GM19395 (cell line): ENCODE measurements around the gene STMN1.
"Not testable (repeated sequence)": the region's sequence is repeated elsewhere in the genome, so short reads cannot be mapped to it uniquely, and the experiment has no call there.

Source experiments
- ATAC-seq: cut with Tn5 transposase; IDR thresholded peaks from one replicate; pipeline ENCODE4 v1.9.1; 2021; ENCODE audit warnings: mild to moderate bottlenecking, moderate library complexity; ENCODE audit not compliant: unreplicated experiment

STMN1 gene

DNA sequence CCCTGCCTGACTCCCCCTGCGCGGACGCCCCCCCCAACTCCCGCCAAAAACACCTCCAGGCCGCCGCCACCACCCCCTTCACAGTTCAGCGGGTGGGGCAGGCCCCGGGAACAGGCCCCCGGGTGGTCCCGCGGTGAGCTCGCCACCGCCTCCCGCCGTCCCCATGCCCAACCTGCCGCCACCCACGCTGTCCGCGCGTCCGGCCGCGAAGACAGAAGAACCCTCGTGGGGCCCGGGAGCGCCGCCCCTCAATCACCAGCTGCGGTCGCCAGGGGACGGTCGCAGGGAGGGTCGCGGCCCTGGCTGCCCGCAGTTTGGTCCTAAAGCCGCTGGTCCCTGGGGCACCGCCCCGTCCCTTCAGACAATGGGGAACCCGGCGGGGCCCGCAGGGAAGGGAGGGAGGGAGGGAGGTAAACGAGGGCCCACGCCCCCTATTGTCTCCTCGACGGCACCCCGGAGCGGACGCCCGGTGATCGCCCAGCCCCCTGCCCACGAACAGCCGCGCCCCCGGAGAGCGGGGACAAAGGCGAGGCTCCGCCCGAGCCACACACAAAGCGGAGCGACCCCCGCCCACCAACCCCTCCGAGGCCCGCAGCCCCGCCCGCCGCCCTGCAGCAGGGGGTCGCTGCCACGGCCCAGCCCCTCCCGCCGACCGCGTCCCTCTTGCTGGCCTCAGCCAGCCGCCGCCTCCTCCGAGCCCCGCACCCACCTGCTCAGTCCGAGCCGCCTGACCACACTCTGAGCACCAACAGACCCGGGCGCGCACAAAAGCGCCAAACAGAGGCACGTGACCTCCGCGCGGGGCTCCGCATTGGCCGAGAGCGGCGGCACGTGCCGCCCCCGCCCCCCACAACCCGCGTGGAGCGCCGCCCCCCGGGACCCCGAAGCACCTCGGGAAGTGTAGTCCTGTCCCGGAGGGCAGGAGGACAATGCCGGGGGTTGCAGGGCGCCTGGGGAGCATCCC, at the start of gene STMN1:
TSS of gene STMN1 (minus strand) at position 740 of the 964 bp plus-strand sequence. CDS start 1,743 bp downstream, outside the sequence.
- ATAC-seq: peak; percentile 65

DNA sequence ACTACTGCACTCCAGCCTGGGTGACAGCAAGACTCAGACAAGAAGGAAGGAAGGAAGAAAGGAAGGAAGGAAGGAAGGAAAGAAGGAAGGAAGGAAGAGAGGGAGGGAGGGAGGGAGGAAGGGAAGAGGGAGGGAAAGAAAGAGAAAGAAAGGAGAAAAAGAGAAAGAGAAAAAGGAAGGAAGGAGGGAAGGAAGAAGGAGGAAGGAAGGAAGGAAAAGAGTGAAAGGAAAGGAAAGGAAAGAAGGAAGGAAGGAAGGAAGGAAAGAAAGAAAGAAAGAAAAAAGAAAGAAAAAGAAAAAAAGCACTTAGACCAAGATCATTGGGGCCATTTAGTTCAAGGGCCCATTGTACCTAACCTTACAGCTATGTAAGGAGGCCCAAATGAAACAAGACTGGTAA, 49.3 kb upstream of the STMN1 start:
- no peak for ATAC-seq

DNA sequence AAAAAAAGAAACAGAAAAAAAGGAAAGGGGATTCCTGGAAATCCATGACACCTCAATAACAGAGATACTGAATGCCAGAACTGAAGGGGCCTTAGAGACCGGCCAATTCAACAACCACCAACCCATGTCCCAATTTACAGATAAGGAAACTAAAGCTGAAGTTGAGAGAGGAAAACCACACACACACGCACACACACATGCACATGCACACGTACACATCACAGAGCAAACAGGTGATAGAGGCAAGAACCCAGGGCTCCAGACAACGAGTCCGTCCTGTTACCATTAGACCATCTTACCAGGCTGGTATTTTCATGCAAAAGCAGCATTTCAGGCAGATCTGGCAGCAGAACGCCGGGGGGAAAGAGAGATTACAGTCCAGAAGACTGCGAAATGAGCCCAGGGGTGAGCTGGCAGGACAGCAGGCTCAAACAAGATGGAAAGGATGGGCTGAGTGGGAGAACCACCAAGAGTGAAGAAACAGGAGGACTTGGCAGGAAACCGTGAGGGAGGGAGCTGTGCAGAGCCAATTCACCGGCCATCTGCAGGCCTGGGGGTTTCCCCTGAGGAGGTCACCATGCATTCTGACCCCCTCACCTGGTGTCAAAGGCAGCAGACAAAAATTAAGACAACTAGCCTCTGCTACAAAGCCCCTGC, 48.2 kb upstream of the STMN1 start:
- ATAC-seq: no peak

GRCh38 chr1:25952841-25953401, 46.7 kb upstream of the STMN1 start:
- no peak for ATAC-seq

GRCh38 chr1:25948641-25949040, 42.4 kb upstream of the STMN1 start:
- ATAC-seq: no peak

DNA sequence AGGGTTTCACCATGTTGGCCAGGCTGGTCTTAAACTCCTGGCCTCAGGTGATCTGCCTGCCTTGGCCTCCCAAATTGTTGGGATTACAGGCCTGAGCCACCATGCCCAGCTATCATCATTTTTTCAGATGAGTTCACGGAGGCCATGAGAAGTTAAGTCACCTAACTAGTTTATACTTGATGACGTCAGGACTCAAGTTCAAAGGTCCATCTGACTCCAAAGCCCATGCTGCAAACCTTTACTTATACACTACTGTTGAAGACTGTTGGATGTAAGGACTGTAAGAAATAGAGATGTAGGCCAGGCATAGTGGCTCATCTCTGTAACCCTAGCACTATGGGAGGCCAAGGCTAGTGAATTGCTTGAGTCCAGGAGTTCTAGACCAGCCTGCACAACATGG, 40.8 kb upstream of the STMN1 start:
- ATAC-seq: no peak

- ATAC-seq: no peak
These were observed 39.5 kb upstream of the STMN1 start for GRCh38 chr1:25945761-25946160.

DNA sequence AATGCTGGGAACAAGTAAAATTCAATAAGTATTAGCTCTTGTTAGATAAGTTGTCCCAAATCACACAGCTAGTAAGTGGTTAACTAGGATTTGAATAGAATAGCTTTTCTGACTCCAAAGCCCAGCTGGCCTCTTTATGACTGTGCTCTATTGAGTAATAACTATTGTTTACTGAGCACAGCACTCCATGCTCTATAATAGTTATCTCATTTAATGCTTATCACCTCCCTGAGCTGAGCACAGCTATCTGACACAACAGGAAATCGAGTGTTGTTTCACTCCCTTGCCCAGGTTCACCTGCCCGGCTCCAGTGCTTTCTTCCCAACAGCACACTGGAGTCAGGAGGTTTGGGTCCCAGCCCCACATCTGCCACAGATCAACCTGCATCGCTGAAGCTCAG, 38.8 kb upstream of the STMN1 start:
- ATAC-seq: no peak

- not testable (repeated sequence) for ATAC-seq
These were observed 37.3 kb upstream of the STMN1 start for GRCh38 chr1:25943511-25943910.

- ATAC-seq: no peak
These were observed 30.7 kb upstream of the STMN1 start for GRCh38 chr1:25936947-25937346.

GRCh38 chr1:25933479-25934365, 27.5 kb upstream of the STMN1 start:
- no peak for ATAC-seq

DNA sequence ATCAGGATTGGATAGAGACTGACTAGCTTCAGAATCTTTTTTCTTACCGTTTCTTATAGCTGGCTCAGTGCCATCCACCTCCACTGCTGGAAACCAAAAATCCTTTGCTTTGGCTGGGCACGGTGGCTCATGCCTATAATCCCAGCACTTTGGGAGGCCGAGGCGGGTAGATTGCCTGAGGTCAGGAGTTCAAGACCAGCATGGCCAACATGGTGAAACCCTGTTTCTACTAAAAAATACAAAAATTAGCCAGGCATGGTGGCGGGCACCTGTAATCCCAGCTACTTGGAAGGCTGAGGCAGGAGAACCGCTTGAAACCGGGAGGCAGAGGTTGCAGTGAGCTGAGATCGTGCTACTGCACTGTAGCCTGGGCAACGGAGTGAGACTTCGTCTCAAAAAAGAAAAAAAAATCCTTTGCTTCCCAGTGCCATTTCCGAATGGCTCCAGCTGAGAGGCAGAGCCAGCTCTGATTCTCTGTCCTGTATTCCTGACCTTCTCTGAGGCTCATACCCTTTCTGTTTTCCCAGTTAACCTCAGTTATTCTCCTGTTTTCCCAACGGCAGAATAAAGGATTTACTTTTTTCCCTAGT, 26.7 kb upstream of the STMN1 start:
- ATAC-seq: not testable (repeated sequence)

DNA sequence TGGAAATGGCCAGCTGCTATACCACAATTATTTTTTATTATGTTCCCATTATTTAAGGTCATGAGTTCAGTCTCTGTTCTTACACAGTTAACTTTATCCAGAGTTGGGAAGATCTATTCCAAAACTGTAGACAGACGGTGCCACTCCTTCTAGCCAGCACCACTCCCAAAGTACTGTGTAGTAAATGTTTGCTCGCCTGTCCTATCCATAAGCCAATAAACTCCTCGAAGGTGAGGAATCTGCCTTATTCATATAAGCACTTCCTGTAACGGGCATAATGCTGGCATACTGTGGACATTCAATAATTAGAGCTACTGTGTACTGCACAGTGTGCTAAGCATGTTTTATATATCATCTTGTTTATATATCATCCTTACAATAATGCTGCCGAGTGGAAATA, 26.1 kb upstream of the STMN1 start:
- ATAC-seq: no peak

- no peak for ATAC-seq
These were observed 22.8 kb upstream of the STMN1 start for GRCh38 chr1:25929016-25929415.

- ATAC-seq: no peak
These were observed 21.5 kb upstream of the STMN1 start for GRCh38 chr1:25927521-25928265.

DNA sequence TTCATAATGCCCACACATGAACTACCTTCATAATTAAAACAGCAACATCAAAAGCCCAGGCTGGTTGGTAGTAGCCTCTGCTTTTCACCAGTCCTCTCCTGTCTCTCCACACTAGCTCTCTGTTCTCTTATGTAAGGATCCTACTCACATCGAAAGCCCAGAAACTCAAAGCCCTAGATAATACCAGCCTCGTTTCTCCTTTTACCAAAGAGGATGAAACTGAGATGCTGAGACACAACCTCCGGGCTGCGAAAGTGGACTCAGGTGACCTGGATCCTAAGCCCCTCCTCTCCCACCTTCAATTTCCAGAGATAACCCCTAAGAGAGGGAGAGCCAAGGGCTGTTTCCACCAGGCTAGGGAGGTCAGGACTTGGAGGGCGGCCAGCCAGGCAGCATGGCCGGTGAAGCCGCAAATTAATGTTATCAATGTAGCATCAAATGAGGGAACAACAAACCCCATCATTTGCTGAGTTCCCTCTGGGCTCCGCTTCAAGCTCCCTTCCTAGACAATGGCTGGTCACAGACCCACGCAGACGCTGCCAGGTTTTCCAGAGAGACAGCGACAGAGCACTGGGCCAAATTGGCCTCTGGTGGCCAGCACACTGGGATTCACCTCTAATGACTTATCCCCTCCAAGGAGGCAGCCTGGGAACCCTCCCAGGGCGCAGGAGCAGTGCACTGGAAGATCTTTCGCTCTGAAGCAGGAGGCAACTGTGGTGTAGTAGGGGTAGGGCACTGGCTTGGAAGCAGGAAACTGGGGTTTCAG, 20.7 kb upstream of the STMN1 start:
- ATAC-seq: no peak

DNA sequence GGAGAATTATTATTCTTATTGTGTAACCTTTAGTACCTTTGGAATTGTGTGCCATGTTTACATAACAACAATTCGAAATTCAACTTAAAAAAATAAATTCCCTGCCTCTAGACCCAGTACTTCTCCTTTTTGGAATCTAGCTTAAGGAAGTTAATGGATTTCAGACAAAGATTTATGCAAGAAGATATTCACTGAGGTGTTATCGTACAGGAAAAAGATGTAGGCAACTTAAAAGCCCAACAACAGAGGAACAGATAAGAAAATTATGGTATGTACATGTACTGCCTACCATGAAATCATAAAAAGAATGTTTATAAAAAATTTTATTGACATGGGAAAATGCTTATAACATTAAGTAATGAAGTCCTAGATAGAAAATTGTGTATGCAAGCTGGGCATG, 18.2 kb upstream of the STMN1 start:
- no peak for ATAC-seq

- ATAC-seq: no peak
These were observed 16.8 kb upstream of the STMN1 start for GRCh38 chr1:25922971-25923552.
